ENCODE measurements around the gene NETO1.

The NETO1 gene

GRCh38 chr18:72866442-72866900 lies 1.3 kb downstream of the NETO1 start:
- TF ChIP-seq, protein P1, sequence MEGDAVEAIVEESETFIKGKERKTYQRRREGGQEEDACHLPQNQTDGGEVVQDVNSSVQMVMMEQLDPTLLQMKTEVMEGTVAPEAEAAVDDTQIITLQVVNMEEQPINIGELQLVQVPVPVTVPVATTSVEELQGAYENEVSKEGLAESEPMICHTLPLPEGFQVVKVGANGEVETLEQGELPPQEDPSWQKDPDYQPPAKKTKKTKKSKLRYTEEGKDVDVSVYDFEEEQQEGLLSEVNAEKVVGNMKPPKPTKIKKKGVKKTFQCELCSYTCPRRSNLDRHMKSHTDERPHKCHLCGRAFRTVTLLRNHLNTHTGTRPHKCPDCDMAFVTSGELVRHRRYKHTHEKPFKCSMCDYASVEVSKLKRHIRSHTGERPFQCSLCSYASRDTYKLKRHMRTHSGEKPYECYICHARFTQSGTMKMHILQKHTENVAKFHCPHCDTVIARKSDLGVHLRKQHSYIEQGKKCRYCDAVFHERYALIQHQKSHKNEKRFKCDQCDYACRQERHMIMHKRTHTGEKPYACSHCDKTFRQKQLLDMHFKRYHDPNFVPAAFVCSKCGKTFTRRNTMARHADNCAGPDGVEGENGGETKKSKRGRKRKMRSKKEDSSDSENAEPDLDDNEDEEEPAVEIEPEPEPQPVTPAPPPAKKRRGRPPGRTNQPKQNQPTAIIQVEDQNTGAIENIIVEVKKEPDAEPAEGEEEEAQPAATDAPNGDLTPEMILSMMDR (conservative IDR thresholded peaks at IDR 0.05): no peak
- TF ChIP-seq ZFX (IDR thresholded peaks at IDR 0.05): no peak
- H3K27ac ChIP-seq: peak overlapping the region; percentile 94

DNA sequence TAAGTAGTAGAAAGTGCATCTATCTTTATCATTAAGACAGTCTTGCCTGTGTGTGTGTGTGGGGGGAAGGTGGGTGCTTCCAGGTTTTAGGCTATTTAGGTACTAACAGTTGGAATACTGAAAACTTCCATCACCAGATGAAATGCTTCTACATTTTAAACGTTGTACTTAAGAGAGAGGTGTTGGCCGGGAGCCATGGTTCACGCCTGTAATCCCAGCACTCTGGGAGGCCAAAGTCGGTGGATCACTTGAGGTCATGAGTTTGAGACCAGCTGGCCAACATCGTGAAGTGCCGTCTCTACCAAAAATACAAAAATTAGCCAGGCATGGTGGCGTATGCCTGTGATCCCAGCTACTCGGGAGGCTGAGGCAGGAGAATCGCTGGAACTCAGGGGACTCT lies 4.0 kb downstream of the NETO1 start:
- peak overlapping the region; percentile 43; the same call in 1 of the 2 replicates for H3K27ac ChIP-seq
- TF ChIP-seq ZFX (IDR thresholded peaks at IDR 0.05): no peak
- TF ChIP-seq, protein P1 (conservative IDR thresholded peaks at IDR 0.05): no peak

GRCh38 chr18:72859088-72859487 lies 8.7 kb downstream of the NETO1 start:
- H3K27ac ChIP-seq: no peak overlapping the region
- TF ChIP-seq ZFX (IDR thresholded peaks at IDR 0.05): no peak
- TF ChIP-seq, protein P1 (conservative IDR thresholded peaks at IDR 0.05): no peak

DNA sequence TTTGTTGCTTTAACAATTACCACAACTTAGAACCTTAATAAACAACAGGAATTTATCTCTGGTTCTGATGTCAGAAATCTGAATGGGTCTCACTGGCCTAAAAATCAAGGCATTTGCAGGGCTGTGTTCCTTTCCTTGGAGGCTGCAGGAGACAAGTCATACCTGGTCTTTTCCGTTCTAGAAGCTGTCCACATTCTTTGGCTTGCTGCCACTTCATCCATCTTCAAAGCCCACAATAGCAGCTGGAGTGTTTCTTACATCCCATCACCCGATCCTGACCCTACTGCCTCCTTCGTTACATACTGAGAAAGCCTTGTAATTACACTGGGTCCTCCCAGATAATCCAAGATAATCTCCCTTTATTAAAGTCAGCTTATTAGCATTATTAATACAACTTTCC lies 18.1 kb downstream of the NETO1 start:
- no peak overlapping the region for H3K27ac ChIP-seq
- TF ChIP-seq, protein P1 (conservative IDR thresholded peaks at IDR 0.05): no peak
- no peak for TF ChIP-seq ZFX (IDR thresholded peaks at IDR 0.05)

DNA sequence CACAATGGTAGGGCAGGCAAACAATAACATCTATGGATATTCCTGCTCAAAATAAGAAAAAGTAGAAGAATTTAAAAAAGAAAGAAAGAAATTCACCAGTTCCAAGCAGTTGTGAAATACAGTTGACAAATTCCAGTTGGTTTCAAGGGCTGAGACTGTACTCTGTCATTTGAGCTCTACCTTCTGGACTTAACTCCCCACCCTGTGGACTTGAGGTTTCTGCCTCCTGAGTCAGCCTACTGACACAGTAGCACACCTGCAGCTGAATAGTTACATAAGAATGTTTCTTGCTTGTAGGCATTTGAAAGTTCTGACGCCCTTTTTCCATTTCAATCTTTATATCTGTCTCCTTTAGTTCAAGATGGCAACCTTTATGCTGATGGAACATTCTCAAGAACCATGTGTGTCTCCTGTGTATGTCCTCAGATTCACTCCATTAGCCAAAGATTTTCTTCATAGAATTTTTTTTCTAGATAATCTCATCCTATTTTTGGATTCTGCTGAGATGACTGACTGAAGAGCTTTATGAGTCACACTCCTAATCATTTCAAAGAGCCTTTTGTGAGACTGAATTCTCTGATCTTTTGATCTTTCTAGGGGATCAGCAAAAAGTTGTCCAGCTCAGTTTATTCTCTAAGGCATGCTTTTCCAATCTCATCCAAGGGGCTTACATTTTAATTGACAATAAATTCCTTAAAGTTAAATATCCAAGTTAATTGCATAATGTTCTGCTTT lies 19.1 kb downstream of the NETO1 start:
- no peak overlapping the region for H3K27ac ChIP-seq
- TF ChIP-seq, protein P1 (conservative IDR thresholded peaks at IDR 0.05): no peak

DNA sequence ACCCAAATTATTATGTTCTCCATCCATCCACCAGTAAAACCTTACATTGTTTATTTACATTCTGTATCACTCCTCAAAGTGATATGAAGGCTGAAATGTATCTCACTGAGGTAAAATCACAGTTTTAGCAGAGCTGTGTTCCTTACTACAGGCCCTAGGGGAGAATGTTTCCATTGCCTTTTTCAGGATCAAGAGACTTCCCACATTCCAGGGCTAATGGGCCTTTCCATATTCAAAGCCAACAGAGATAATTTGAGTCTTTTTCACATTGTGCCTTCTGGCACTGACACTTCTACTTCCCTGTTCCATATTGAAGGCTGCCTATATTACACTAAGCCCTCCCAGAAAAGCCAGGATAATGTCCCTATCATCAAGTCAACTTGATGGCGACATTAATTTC lies 20.0 kb downstream of the NETO1 start:
- H3K27ac ChIP-seq: no peak overlapping the region

More for the DNA sequence above, 20.0 kb downstream of the NETO1 start:
- TF ChIP-seq, protein P1 (conservative IDR thresholded peaks at IDR 0.05): no peak
- TF ChIP-seq ZFX (IDR thresholded peaks at IDR 0.05): no peak
